CD4-positive, alpha-beta T cell treated with Interleukin-15 for 1 hour (primary cell): ENCODE data around the gene SLC1A1.

ENCODE experiments used
- DNase-seq: peaks from one replicate; pipeline ENCODE4 v3.0.0-alpha.2; 2020

SLC1A1 gene

DNA sequence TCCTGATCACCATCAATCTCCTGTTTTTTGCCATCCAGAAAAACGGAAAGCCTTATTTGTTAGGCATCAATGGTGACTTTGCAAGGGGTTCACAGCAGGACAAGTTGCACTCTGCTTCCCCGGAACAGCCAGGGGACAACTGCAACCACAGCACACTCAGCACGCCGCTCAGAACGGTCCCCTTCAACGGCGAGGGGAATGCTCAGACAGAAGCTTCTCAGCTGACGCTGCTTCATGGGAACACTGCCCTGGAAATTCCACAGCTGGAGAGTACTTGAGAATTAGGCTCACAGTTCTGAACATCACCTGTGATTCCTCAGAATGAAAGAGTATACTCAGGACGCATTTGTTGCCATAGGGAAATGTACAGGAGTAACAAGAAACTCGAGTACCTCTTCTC lies 131.7 kb downstream of the SLC1A1 start:
- DNase-seq: no peak

DNA sequence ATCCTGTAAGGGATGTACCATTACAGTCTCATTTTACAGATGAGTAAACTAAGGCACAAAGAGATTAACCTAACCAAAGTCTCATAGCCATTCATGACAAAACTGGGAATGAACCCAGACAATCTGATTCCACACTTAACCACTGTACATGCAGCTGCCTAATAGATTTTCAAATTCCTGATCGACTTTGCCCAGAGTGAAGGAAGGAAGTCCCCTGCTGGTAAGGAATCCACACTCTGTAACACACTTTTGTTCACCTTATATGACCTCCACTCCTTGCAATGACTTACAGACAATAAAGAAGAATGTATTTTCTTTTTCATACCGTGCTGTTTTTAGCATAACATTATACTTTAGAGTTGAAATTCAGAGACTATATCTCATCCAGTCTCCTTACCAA lies 140.6 kb downstream of the SLC1A1 start:
- no peak for DNase-seq
